ENCODE measurements around the gene DAP3. TPM values are rescaled to one million over a fixed set of nuclear protein-coding genes. Genes with fewer than 3 reads are reported as not detected.

DAP3 gene
- total and polyA plus RNA-seq, 2 of the 13 experiments (the other 11 are each of a cell fraction or from before 2014, with no cell fraction given) = 129 to 133 TPM

DNA sequence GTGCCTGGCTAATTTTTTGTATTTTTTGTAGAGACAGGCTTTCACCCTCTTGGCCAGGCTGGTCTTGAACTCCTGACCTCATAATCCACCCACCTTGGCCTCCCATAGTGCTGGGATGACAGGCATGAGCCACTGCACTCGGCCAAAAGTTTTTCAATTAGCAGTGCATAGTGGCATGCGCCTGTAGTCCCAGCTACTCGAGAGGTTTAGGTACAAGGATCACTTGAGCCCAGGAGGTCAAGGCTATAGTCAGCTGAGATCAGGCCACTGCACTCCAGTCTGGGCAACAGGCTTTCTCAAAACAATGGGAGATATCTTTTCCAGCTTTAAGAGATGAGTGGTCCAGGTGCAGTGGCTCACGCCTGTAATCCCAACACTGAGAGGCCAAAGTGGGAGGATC, 30.8 kb downstream of the DAP3 start:
- FAIRE-seq (no peak), ATAC-seq (peak; percentile 63), DNase-seq (ENCODE audit: low spot score) (no peak)
- no peak overlapping the region for H3K4me2 ChIP-seq (ENCODE audit: low read depth, low read length)
- H3K79me2 ChIP-seq (ENCODE audit: insufficient read depth, low read length) = no peaks in the 10 kb centered on the region
- intact Hi-C loops (cut with micrococcal nuclease; ENCODE audit: unreplicated experiment) (no loop called here), in situ Hi-C loops (cut with HindIII; ENCODE audit: extremely low pct_ligation_motif_present, low pct_unique_long_range_greater_than_20kb) (no loop called here)
- CTCF ChIA-PET (ENCODE audit: low intra/inter-chr PET ratio, low total read pairs) = no interaction called here
- H2AFZ ChIP-seq (ENCODE audit: low read length) = no peak overlapping the region
- H3K9me3 ChIP-seq (ENCODE audit: low read length) = no peaks in the 10 kb centered on the region
- H3K4me3 ChIP-seq (replicated peaks in 1 of 3; ENCODE audit: insufficient read depth in 1 of 3, low read depth in 2 of 3, low read length in 3 of 3) = no peak overlapping the region
- H3K36me3 ChIP-seq (replicated peaks in 1 of 2; ENCODE audit: control insufficient read depth in 1 of 2, insufficient read depth in 2 of 2, low read length in 2 of 2) = peaks cover 3 to 45% of the 10 kb centered on the region in 2 experiments; a peak in 3 of 5 replicates
- H3K4me1 ChIP-seq (ENCODE audit: insufficient read depth, low read length) = peaks cover 9% of the 10 kb centered on the region
- no peaks in the 10 kb centered on the region for H3K27me3 ChIP-seq (ENCODE audit: control insufficient read depth in 1 of 2, insufficient read depth in 2 of 2, low read length in 2 of 2)
- H3K9ac ChIP-seq (ENCODE audit: insufficient read depth, low read depth, low read length) = no peak overlapping the region
- H4K20me1 ChIP-seq (ENCODE audit: insufficient read depth, low read length) = no peaks in the 10 kb centered on the region
- 80% methylated on average over 2 of the region's 4 CpGs for WGBS (ENCODE audit: low lambda C conversion rate)
- no TSS peak for BruUV-seq (replicated peaks)
- H3K27ac ChIP-seq (ENCODE audit: extremely low read length, insufficient read depth, low read length) = no peak overlapping the region
- POLR2A ChIA-PET = no interaction called here
- TF ChIP-seq IKZF1 (IDR thresholded peaks at IDR 0.05) (no peak), PAX8 (CRISPR knock-in tag; IDR thresholded peaks at IDR 0.05; ENCODE audit: borderline replicate concordance) (no peak), GPN1 (CRISPR knock-in tag; IDR thresholded peaks at IDR 0.05; ENCODE audit: borderline replicate concordance) (no peak), EP300 (IDR thresholded peaks at IDR 0.05; ENCODE audit: low read depth in 2 of 2, low read length in 2 of 2) (no peak), EP300 (CRISPR knock-in tag; IDR thresholded peaks at IDR 0.05; ENCODE audit: borderline replicate concordance) (no peak), HNF4A (CRISPR knock-in tag; IDR thresholded peaks at IDR 0.05) (peak; percentile 74), BRD4 (CRISPR knock-in tag; IDR thresholded peaks at IDR 0.05) (no peak), KLF9 (CRISPR knock-in tag; IDR thresholded peaks at IDR 0.05; ENCODE audit: low read depth) (no peak), RXRA (CRISPR knock-in tag; IDR thresholded peaks at IDR 0.05) (0 out of 2 replicates have a peak, but pooled peaks have one; percentile 26), REXO4 (CRISPR knock-in tag; IDR thresholded peaks at IDR 0.05; ENCODE audit: borderline replicate concordance) (no peak), SOX6 (IDR thresholded peaks at IDR 0.05) (no peak), SOX6 (CRISPR knock-in tag; IDR thresholded peaks at IDR 0.05) (peak; percentile 39; the same call in 1 of the 2 replicates), BHLHE40 (IDR thresholded peaks at IDR 0.05; ENCODE audit: low read length) (no peak)
- TF ChIP-seq, protein P1, sequence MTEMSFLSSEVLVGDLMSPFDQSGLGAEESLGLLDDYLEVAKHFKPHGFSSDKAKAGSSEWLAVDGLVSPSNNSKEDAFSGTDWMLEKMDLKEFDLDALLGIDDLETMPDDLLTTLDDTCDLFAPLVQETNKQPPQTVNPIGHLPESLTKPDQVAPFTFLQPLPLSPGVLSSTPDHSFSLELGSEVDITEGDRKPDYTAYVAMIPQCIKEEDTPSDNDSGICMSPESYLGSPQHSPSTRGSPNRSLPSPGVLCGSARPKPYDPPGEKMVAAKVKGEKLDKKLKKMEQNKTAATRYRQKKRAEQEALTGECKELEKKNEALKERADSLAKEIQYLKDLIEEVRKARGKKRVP (CRISPR knock-in tag; IDR thresholded peaks at IDR 0.05) = no peak
- TF ChIP-seq, protein P2, sequence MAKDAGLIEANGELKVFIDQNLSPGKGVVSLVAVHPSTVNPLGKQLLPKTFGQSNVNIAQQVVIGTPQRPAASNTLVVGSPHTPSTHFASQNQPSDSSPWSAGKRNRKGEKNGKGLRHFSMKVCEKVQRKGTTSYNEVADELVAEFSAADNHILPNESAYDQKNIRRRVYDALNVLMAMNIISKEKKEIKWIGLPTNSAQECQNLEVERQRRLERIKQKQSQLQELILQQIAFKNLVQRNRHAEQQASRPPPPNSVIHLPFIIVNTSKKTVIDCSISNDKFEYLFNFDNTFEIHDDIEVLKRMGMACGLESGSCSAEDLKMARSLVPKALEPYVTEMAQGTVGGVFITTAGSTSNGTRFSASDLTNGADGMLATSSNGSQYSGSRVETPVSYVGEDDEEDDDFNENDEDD (CRISPR knock-in tag; IDR thresholded peaks at IDR 0.05; ENCODE audit: borderline replicate concordance) = no peak
- TF ChIP-seq, protein P3, sequence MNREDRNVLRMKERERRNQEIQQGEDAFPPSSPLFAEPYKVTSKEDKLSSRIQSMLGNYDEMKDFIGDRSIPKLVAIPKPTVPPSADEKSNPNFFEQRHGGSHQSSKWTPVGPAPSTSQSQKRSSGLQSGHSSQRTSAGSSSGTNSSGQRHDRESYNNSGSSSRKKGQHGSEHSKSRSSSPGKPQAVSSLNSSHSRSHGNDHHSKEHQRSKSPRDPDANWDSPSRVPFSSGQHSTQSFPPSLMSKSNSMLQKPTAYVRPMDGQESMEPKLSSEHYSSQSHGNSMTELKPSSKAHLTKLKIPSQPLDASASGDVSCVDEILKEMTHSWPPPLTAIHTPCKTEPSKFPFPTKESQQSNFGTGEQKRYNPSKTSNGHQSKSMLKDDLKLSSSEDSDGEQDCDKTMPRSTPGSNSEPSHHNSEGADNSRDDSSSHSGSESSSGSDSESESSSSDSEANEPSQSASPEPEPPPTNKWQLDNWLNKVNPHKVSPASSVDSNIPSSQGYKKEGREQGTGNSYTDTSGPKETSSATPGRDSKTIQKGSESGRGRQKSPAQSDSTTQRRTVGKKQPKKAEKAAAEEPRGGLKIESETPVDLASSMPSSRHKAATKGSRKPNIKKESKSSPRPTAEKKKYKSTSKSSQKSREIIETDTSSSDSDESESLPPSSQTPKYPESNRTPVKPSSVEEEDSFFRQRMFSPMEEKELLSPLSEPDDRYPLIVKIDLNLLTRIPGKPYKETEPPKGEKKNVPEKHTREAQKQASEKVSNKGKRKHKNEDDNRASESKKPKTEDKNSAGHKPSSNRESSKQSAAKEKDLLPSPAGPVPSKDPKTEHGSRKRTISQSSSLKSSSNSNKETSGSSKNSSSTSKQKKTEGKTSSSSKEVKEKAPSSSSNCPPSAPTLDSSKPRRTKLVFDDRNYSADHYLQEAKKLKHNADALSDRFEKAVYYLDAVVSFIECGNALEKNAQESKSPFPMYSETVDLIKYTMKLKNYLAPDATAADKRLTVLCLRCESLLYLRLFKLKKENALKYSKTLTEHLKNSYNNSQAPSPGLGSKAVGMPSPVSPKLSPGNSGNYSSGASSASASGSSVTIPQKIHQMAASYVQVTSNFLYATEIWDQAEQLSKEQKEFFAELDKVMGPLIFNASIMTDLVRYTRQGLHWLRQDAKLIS (CRISPR knock-in tag; IDR thresholded peaks at IDR 0.05) = no peak
- TF ChIP-seq, protein P4, sequence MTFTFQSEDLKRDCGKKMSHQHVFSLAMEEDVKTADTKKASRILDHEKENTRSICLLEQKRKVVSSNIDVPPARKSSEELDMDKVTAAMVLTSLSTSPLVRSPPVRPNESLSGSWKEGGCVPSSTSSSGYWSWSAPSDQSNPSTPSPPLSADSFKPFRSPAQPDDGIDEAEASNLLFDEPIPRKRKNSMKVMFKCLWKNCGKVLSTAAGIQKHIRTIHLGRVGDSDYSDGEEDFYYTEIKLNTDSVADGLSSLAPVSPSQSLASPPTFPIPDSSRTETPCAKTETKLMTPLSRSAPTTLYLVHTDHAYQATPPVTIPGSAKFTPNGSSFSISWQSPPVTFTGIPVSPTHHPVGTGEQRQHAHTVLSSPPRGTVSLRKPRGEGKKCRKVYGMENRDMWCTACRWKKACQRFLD (CRISPR knock-in tag; IDR thresholded peaks at IDR 0.05; ENCODE audit: borderline replicate concordance) = no peak
- TF ChIP-seq, protein P5, sequence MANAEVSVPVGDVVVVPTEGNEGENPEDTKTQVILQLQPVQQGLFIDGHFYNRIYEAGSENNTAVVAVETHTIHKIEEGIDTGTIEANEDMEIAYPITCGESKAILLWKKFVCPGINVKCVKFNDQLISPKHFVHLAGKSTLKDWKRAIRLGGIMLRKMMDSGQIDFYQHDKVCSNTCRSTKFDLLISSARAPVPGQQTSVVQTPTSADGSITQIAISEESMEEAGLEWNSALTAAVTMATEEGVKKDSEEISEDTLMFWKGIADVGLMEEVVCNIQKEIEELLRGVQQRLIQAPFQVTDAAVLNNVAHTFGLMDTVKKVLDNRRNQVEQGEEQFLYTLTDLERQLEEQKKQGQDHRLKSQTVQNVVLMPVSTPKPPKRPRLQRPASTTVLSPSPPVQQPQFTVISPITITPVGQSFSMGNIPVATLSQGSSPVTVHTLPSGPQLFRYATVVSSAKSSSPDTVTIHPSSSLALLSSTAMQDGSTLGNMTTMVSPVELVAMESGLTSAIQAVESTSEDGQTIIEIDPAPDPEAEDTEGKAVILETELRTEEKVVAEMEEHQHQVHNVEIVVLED (CRISPR knock-in tag; IDR thresholded peaks at IDR 0.05; ENCODE audit: borderline replicate concordance) = no peak
